HG03064 (cell line): ENCODE results near the gene TBC1D2B.

Source experiments
- ATAC-seq: cut with Tn5 transposase; IDR thresholded peaks from one replicate; pipeline ENCODE4 v1.9.1; 2021; ENCODE audit warnings: low read depth; ENCODE audit not compliant: unreplicated experiment

Gene TBC1D2B

DNA sequence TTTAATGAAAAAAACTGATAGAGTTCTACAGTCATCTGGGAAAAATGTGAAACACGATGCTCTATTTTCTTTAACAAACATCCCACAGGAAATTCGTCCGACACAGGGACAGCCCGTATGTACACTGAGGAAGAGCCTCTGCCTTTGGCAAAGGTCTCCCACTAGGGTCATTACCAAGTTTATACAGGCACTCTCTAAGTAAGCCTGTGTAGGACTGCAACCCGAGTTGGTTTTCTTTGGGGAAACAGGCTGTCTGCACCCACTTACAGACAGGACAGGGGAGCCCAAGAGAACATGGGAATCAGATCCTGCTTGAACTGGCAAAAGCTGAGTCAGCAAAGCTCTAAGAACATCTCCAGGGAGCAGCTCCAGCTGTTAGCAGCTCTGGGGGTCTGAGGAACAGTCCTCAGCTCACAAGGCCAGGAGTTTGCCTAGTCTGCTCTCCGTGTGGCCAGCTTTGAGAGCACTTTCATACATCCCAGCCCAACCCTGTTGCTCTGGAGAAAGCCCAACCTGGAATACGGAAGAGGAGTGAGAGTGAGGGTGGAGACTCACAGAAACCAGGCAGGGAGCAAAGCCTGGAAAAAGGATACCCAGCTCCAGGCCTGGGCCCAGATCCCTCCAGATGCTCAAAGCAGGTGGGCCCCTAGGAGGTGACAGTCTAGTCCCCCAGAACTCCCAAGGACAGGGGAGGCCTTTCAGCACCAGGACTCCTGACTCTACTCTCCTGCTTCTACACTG, 1.9 kb downstream of the TBC1D2B start:
- ATAC-seq: no peak

DNA sequence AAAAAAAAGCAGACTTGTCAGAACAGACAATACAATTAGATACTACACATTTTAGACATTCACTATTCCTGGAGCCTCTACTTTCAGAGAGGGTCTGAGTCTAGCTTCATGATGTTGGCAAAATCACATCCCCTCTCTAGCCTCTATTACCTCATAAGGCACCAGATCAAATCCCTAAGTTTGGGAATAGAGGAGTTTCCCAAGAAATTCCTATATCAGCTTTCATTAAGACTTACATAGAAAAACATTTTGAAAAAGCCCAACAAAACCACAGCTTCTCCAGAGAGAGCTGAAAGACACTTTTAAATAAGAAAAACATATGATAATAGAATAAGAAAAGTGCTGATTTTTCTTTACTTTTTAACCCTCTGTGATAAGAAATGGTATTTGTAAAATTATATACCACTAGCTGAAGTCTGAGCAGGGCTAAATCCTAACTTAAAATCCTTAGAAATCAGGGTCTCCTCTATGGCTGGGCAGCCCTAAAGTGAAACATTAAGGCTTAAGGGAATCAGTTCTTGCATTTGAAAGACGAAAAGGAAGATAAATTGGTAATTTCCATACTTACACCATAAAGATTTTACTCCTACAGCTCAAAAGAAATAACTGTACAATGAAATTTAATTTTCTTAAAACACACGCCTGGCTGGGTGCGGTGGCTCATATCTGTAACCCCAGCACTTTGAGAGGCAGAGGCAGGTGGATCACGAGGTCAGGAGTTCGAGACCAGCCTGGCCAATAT, 4.3 kb downstream of the TBC1D2B start:
- ATAC-seq: no peak

GRCh38 chr15:78072080-78072892, 5.2 kb downstream of the TBC1D2B start:
- no peak for ATAC-seq

DNA sequence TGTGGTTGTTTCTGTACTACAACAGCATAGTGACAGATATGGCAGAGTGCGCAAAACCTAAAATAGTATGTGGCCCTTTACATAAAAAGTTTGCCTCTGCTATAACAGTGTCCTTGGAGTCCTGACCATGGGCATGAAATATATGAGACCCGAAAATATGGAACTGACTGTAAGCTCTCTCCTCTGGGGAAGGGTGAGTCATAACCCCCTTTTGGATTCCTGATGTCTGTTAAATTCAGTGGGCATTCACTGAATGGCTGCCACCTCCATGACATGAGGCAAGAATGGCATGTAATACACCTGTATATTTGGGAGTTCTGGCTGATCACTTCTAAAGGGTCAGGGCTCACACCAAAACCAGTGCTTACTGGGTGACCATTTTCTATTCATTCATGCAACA, 6.1 kb downstream of the TBC1D2B start:
- no peak for ATAC-seq

DNA sequence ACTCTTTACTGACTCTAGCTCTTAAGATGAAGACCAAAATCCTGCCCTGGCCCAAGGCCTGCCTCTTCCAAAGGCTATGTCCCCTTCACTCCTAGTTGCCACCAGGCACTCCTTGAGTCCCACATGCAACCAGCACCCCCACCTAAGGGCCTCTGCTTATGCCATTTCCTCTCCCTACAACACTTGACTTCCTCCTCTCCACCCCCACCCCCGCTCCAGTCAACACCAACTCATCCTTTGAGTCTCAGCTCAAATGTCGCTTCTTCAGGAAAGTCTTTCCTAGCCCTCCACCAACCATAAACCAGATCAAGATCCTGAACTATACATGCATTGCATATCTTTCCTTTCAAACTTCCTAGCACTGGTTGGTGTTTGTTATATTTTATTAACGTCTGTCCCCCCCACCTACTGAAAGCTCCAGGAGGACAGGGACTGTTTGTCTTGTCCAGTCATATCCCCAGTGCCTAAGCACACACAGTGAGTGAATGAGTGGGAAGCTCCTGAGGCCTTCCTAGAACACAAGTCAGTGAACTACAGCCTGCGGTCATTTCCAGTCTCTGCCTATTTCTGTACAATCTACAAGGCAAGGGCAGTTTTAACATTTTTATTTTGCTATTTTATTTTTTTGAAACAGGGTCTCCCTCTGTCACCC, 7.3 kb downstream of the TBC1D2B start:
- no peak for ATAC-seq

DNA sequence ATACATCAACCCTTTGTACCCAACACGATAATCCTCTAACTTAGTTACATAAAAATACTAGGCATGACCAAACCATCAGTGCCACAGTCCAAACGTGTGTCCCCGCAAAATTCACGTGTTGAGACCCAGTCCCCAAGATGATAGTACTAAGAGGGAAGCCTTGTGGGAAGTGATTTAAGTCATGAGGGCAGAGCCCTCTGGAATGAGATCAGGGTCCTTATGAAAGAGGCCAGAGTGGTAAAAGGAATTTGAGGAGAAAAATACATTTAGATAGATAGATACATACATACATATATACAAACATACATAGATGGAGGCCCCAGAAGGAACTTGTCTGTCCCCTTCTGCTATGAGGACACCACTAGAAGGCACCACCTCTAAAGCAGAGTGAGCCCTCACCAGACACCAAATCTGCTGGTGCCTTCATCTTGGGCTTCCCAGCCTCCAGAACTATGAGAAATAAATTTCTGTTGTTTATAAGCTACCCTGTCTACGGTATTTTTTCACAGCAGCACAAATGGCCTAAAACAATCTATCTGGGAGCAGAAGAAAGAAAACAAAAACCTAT, 8.0 kb downstream of the TBC1D2B start:
- ATAC-seq: no peak

- ATAC-seq: no peak
Observed at GRCh38 chr15:78069052-78069414, 8.5 kb downstream of the TBC1D2B start.

DNA sequence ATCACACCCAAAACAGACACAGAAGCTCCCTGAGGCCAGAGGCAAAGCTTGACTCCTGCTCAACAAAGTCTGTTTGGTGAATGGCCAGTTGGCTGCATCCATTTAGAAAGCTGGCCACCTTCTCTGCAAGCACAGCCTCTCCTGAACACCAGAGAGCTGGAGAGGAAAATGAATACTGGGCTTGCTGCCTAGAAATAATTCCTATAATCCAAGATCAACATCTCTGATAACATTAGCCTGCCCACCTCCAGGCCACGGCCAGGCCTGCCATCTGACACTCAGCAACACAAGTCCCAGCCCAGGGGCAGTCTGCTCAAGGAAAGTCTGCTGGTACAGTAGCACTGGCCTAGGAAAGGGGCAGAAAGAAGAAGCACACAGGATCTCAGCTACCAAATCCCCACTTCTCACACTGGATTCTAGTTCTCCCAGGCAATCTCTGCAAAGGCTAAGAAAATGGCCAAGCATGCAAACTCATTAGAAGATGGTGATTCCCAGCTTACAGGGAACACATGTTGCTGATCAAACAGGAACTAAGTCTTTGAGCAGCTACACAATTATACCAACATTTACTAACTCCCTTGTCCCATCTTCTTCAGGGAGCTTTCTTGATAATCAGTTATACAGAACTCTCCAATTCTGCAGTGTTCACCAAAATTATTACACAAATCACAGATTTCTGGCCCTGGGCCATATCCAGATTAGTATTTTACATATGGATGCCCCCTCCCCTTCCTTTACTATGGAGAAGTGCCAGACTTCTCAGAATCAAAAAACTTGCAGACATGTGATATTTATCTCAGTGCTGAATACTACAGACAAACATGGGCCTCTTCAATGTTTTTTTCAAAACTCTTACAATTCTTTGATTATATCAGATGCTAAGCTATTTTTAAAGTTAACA, 9.9 kb downstream of the TBC1D2B start:
- no peak for ATAC-seq

DNA sequence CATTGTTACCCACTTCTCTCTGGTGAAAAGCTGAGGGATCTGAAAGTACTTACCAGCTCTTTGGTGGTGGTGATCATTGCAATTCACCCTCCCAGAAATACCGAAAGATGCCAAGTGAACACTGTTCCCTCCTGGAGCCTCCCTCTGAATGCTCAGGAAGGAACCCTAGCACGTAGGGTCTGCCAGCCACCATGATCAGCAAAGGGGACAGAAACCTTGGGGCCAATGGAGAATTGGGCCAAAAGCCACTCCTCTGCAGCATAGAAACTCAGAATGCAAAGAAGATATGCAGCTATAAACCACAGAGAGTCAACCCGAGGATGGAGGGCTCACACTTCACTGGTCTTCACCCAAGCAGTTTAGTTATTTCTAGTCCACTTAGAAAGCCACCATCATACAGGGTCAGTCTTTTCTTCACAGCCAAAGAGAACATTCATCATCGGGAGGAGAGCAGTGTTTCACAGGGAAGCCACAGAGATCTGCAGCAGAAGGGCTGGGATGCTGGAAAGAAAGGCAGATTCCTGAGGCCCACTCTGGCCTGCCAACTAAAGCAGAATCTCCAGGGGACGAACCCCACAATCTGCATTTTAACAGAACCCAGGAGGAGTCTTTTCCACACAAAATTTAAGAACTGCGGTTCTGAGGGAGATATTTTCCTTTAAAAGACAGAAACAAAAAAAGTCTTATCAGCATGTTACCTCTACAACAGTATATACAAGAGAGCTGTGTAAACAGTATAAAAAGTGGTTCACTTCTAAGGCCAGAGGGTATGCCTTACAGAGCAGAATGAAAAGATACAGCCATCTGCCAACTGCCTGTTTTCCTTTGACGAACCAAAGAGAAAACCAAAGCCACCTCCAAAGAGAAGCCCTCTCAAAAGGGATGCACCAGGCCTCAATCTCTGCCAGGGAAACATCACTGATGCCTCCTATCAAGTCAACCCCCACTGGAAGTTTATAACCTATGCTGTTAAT, 11.3 kb downstream of the TBC1D2B start:
- ATAC-seq: no peak

- ATAC-seq: no peak
Observed at GRCh38 chr15:78065284-78065872, 12.1 kb downstream of the TBC1D2B start.

DNA sequence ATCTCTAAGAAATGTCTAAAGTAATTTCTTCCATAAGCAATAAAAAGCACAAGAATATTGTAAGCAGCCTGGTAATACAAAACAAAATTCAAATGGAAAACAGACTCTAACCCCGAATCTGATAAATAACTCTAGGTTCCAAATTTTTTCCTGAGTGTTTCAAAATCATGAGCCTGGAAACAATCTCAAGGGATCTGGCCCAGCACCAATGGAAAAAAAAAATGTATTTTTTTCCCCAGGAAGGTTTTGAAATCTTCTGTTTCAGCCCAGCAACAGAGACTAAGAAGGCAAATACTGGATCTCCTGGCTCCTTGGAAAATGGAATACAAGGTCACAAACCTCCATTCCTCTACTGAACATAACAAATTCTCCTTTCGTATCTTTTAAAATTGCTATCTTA, 13.0 kb downstream of the TBC1D2B start:
- ATAC-seq: no peak

DNA sequence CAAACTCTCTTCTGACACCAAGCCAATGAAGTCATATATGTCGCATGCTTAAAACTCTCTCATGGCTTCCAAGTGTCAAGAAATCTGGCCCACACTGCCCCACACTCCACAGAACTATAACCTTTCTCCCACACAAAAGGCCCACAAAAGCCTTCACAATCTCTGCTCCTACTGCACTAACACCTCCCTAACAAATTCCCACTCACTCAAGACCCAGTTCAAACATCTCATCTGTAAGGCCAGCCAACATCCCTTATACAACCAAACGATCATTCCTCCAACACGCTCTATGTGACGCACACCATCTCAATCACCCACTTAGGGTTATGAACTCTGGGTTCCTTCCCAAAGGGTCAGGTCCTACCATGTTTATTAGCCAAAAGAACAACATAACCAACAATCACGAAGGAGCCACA, 13.5 kb downstream of the TBC1D2B start:
- ATAC-seq: no peak

GRCh38 chr15:78063217-78063616, 14.3 kb downstream of the TBC1D2B start:
- no peak for ATAC-seq

DNA sequence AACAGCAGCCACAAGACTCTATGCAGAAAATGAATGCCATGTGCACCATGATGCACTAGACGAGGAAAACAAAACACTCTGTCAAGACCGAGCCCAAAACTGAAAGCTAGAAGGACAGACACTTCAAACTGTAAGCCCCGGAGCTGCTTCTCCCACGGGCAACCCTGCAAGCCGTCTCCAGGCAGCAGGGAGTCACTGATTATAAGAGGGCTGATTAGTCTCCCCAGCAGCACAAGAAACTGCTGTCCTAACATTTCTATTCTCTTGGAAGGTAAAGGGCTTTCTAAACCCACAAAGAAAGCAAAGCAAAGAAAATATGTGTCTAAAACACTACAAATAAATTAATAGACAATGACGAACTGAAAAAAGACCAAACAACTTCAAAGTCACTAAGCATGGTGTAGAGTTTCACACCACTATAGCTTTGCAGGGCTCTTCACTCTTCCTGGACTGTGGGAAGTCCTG, 15.5 kb downstream of the TBC1D2B start:
- no peak for ATAC-seq

GRCh38 chr15:78060232-78060631, 17.3 kb downstream of the TBC1D2B start:
- no peak for ATAC-seq

- no peak for ATAC-seq
Observed at GRCh38 chr15:78059110-78059839, 18.2 kb downstream of the TBC1D2B start.

DNA sequence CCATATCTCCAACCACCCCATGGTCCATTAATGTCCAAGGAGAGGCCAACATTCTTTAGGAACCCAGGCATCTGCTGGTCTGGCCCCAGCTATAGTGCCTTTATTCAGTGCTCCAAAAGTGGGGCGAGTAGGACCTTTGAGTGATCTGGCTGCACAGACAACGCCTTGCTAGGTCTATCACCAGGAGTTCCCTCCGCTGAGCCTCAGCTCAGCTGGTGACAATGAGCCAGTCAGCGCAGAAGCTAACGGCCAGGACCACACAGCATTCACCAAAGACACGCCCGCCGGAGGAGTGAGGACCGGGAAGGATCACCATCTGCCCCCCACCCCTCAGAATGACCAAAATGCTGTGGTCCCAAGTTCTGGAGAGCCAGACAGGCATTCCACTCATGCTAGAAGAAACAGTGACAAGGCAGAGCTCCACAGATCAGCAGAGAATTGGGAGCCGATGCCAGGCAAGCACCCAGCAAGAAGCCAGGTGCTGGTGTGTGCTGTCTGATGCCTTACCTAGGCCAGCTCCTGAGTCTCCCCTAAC, 19.0 kb downstream of the TBC1D2B start:
- no peak for ATAC-seq
